OCI-LY7 (cell line): ENCODE data around the gene AKAP13. TPM values are rescaled to one million over a fixed set of nuclear protein-coding genes. Genes with fewer than 3 reads are reported as not detected.
A peak's percentile ranks its signal among the peaks of the same experiment; 100 is the strongest.

Experiments
- BruUV-seq: library from RNA; stranded (reverse); fragments of 400-500 nt; replicated peaks from 2 replicates; lab custom pipeline; 2021; lab: Mats Ljungman, UMichigan
- CTCF ChIA-PET: fragments of 300-600 bp; sonication (Branson Sonifier 250); formaldehyde crosslinking; loops from one replicate; lab custom pipeline; 2022; ENCODE audit warnings: antibody characterized with exemption; ENCODE audit not compliant: unreplicated experiment; lab: Charles Lee
- POLR2A ChIA-PET: fragments of 300-600 bp; sonication (Branson Sonifier 250); formaldehyde crosslinking; loops from one replicate; lab custom pipeline; 2022; ENCODE audit warnings: antibody characterized with exemption; lab: Charles Lee
- DNase-seq: peaks from one replicate; pipeline ENCODE4 v3.0.0-alpha.2; 2015; ENCODE audit warnings: low spot score
- H2AFZ ChIP-seq: fragments of 200-600 bp; sonication (generic), shearing (Covaris generic); 2 replicates; pipeline ENCODE4 v1.6.1; 2014; ENCODE audit warnings: mild to moderate bottlenecking, antibody characterized with exemption, low read length, moderate library complexity
- H3K27ac ChIP-seq: fragments of 200-600 bp; sonication (generic); 2 replicates; pipeline ENCODE4 v1.5.1; 2014; ENCODE audit warnings: mixed run types, low read depth, mild to moderate bottlenecking, moderate library complexity, low read length, inconsistent platforms; ENCODE audit not compliant: poor library complexity, severe bottlenecking
- H3K36me3 ChIP-seq: fragments of 200-600 bp; sonication (generic); 2 replicates; pipeline ENCODE4 v1.6.1; 2014; ENCODE audit warnings: mild to moderate bottlenecking, antibody characterized with exemption, low read length, moderate library complexity, mixed read lengths; ENCODE audit not compliant: insufficient read depth
- H3K4me1 ChIP-seq: fragments of 200-600 bp; sonication (generic); 2 replicates; pipeline ENCODE4 v1.5.1; 2014; ENCODE audit warnings: mild to moderate bottlenecking, low read length; ENCODE audit not compliant: insufficient read depth, poor library complexity, severe bottlenecking
- H3K4me2 ChIP-seq: fragments of 200-600 bp; sonication (generic); 2 replicates; pipeline ENCODE4 v1.6.1; 2014; ENCODE audit warnings: mild to moderate bottlenecking, low read length
- H3K4me3 ChIP-seq: fragments of 200-600 bp; sonication (generic); 2 replicates; pipeline ENCODE4 v1.5.1; 2014; ENCODE audit warnings: mild to moderate bottlenecking, low read depth, low read length; ENCODE audit not compliant: poor library complexity, severe bottlenecking
- H3K79me2 ChIP-seq: fragments of 200-600 bp; sonication (generic); 2 replicates; pipeline ENCODE4 v1.6.1; 2016; ENCODE audit warnings: low read depth, mild to moderate bottlenecking, low read length, moderate library complexity, mixed read lengths; ENCODE audit not compliant: insufficient read depth
- H3K9me2 ChIP-seq: fragments of 200-600 bp; sonication (generic); 2 replicates; pipeline ENCODE4 v1.6.1; 2016; ENCODE audit warnings: mild to moderate bottlenecking, low read length, mixed read lengths; ENCODE audit not compliant: insufficient read depth
- H3K9me3 ChIP-seq: fragments of 200-600 bp; sonication (generic); 2 replicates; pipeline ENCODE4 v1.6.1; 2014; ENCODE audit warnings: mild to moderate bottlenecking, mixed run types, low read length, mixed read lengths
- H4K20me1 ChIP-seq: fragments of 200-600 bp; sonication (generic); 2 replicates; pipeline ENCODE4 v1.6.1; 2014; ENCODE audit warnings: mild to moderate bottlenecking, antibody characterized with exemption, low read length, moderate library complexity, mixed read lengths; ENCODE audit not compliant: insufficient read depth
- EZH2phosphoT487 ChIP-seq: fragments of 200-600 bp; sonication (generic); IDR thresholded peaks from 2 replicates; pipeline ENCODE4 v1.6.1; 2018; ENCODE audit warnings: low read depth, borderline replicate concordance, mild to moderate bottlenecking, mixed run types, antibody characterized with exemption, low read length, moderate library complexity, mixed read lengths
- intact Hi-C: fragments of 100-400 bp; cut with micrococcal nuclease; formaldehyde crosslinking; loops from one replicate; pipeline ENCODE4 v1.10.0; 2022; ENCODE audit not compliant: unreplicated experiment
- total RNA-seq, 2 experiments: library from RNA; depleted of rRNA in 1 of 2; stranded (reverse); fragments of >200 nt in 1 of 2; shearing (Covaris generic) in 1 of 2; gene quantifications; 2 replicates each; pipeline ENCODE4 v1.2.3, GENCODE V29; 2014 to 2022
- TF ChIP-seq, protein P1 (sequence below): fragments of 200-600 bp; sonication (generic); conservative IDR thresholded peaks from 2 replicates; pipeline ENCODE4 v1.5.1; 2014; ENCODE audit warnings: mild to moderate bottlenecking, antibody characterized with exemption, low read length, moderate library complexity, mixed read lengths

AKAP13 gene
- total RNA-seq, 2 experiments from 2014 or later: 140 to 250 TPM

DNA sequence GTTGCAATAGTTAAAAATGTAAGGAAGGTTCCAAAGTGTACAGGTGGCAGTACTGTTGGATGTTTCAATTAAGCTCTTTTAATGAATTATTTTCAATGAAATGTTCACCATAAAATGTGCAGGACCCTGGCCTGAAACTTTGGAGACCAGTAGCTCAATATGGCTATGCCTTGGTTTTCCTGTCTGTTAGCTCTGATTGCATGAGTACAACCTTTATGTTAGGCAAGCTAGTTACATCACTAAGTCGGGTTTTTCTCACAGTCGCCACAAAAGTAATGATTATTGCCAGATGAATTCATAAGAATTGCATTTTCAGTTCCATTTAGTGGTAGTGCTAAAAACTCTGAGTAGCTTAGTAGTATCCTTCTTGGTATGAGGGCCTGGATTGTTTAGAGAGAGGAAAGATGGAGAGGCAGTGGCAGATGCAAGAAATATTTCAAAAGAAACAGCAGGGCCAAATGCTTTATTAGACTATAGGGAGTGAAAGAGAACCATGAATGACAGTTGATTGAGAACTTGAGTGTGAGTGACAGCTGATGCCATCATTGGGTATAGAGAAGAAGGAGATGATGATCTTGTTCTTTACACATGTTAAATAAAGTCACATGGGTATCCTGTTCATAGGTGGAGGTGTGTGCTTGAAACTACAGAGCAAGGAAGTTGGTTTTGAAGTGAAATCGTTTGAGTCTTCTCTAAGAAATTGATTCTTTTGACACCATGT is 109.5 kb downstream of the AKAP13 start:
- intact Hi-C loops: loop anchor here (5.0 kb wide), 2 partner anchors 52 to 92 kb away; no protein-coding TSS in a partner anchor
- Histone ChIP-seq H3K9me2 (no peaks in the 10 kb centered on the region), H3K4me2 (peak overlapping the region; percentile 34), H3K36me3 (peaks cover 50% of the 10 kb centered on the region), H3K9me3 (no peaks in the 10 kb centered on the region), H3K27ac (no peak overlapping the region), H3K4me1 (peaks cover 40% of the 10 kb centered on the region), H2AFZ (no peak overlapping the region), H4K20me1 (peaks cover 36% of the 10 kb centered on the region), H3K4me3 (no peak overlapping the region), H3K79me2 (peaks cover 79% of the 10 kb centered on the region)
- TSS peak; percentile 10 for BruUV-seq
- no peak for TF ChIP-seq EZH2phosphoT487
- TF ChIP-seq, protein P1, sequence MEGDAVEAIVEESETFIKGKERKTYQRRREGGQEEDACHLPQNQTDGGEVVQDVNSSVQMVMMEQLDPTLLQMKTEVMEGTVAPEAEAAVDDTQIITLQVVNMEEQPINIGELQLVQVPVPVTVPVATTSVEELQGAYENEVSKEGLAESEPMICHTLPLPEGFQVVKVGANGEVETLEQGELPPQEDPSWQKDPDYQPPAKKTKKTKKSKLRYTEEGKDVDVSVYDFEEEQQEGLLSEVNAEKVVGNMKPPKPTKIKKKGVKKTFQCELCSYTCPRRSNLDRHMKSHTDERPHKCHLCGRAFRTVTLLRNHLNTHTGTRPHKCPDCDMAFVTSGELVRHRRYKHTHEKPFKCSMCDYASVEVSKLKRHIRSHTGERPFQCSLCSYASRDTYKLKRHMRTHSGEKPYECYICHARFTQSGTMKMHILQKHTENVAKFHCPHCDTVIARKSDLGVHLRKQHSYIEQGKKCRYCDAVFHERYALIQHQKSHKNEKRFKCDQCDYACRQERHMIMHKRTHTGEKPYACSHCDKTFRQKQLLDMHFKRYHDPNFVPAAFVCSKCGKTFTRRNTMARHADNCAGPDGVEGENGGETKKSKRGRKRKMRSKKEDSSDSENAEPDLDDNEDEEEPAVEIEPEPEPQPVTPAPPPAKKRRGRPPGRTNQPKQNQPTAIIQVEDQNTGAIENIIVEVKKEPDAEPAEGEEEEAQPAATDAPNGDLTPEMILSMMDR: no peak
- ChIA-PET CTCF (no interaction called here), POLR2A (interaction anchor here (0.6 to 3.2 kb wide), 7 partner anchors 8 to 200 kb away, joined by 3 to 18 read pairs (median 3); no protein-coding TSS in a partner anchor)
- no peak for DNase-seq

DNA sequence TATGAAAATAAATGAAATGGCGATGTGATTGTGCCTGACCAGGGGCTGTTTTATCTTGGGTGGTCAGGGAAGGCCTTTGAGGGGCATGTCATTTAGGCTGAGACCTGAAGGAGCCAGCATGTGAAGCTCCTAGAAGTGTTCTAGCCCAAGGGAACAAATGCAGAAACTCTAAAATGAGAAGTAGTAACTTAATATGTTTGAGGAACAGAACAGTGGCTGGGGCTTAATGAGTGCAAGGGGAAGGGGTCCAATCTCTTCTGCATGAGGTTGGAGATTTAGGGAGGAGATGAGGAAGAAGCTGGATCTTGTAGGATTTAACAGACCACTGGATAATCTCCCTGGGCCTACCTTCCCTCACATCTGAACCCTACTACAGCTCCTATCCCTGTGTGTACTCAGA is 110.5 kb downstream of the AKAP13 start:
- no TSS peak for BruUV-seq
- peaks cover 50% of the 10 kb centered on the region for H3K36me3 ChIP-seq
- peaks cover 31% of the 10 kb centered on the region for H3K4me1 ChIP-seq
- no peaks in the 10 kb centered on the region for H3K9me2 ChIP-seq
- no peak for TF ChIP-seq EZH2phosphoT487
- TF ChIP-seq, protein P1: no peak
- no peak overlapping the region for H3K4me2 ChIP-seq
- no peak overlapping the region for H3K4me3 ChIP-seq
- POLR2A ChIA-PET: interaction anchor here (3.2 kb wide), 1 partner anchor 16 kb away, joined by 18 read pairs; no protein-coding TSS in a partner anchor
- no peak for DNase-seq
- H4K20me1 ChIP-seq: peaks cover 39% of the 10 kb centered on the region
- no peak overlapping the region for H3K27ac ChIP-seq
- CTCF ChIA-PET: no interaction called here
- no peak overlapping the region for H2AFZ ChIP-seq
- intact Hi-C loops: no loop called here
- peaks cover 79% of the 10 kb centered on the region for H3K79me2 ChIP-seq
- no peaks in the 10 kb centered on the region for H3K9me3 ChIP-seq

GRCh38 chr15:85491691-85492090 is 111.3 kb downstream of the AKAP13 start:
- Histone ChIP-seq H3K27ac (no peak overlapping the region), H2AFZ (no peak overlapping the region), H3K4me1 (peaks cover 26% of the 10 kb centered on the region), H3K79me2 (peaks cover 79% of the 10 kb centered on the region), H3K9me2 (no peaks in the 10 kb centered on the region), H4K20me1 (peaks cover 38% of the 10 kb centered on the region), H3K9me3 (no peaks in the 10 kb centered on the region), H3K4me3 (no peak overlapping the region), H3K36me3 (peaks cover 53% of the 10 kb centered on the region), H3K4me2 (no peak overlapping the region)
- no peak for DNase-seq
- ChIA-PET POLR2A (interaction anchor here (0.5 to 0.7 kb wide), 2 partner anchors 14 to 179 kb away, joined by 3 read pairs; no protein-coding TSS in a partner anchor), CTCF (no interaction called here)
- TF ChIP-seq, protein P1: no peak
- TF ChIP-seq EZH2phosphoT487: no peak
- intact Hi-C loops: no loop called here
- no TSS peak for BruUV-seq
